ENCODE data around the gene LRMDA. TPM values are rescaled to one million over a fixed set of nuclear protein-coding genes. Genes with fewer than 3 reads are reported as not detected.

LRMDA gene
- total RNA-seq, 1 experiment from 2014 or later: 8.0 TPM

DNA sequence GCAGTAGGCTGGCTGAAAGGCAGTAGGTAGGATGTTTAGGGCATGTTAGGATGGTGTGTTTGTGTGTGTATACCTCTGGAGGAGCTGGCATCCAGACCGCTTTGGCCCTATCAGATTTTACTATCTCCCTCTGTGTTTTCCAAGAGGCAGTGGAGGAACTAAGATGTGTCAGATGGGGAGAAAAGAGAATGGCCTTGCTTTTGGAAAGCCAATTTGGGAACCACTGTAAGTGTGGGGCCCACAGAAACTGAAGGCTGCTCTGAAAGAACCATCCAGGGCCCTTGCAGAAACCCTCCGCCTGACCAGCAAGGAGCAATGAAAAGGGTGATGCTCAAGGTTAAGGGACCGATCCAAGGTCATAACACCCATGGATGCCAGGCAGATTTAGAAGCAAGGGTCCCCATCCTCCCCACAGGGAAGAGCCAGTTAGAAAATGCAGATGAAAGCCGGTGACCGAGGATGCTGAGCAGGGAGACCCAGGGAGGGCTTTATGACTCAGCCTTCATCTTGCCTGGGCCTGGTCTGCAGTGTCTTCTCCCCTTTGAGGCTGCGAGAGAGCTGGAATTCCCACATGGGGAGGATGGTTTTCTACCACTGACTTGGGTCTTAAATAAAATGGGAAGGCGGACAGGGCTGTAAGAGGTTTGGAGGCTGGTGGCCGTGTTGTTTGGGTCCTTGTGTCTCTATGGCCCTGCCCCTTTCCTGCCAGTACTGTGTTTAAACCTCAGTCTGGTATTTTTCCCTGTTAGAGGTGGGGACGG is 275.8 kb downstream of the LRMDA start:
- no peak for DNase-seq (ENCODE audit: low read depth)

DNA sequence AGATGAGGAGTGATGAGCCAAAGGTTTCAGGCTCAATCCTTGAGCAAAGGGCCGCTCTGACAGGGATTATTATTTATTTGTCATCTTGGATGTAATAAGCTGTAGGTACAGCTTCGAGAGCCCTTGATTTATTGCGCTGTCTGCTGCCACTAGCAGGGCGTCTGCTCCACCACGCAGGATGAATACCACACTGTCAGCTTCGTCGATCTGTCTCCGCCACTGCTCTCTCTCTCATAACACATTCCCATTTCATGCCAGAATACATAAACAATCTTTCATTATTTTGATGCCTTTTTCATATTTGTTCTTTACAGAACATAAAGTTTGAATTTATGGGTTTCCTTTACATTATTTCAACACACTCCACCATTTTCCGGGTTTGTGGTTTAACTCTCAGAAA is 276.6 kb downstream of the LRMDA start:
- no peak for DNase-seq (ENCODE audit: low read depth)

DNA sequence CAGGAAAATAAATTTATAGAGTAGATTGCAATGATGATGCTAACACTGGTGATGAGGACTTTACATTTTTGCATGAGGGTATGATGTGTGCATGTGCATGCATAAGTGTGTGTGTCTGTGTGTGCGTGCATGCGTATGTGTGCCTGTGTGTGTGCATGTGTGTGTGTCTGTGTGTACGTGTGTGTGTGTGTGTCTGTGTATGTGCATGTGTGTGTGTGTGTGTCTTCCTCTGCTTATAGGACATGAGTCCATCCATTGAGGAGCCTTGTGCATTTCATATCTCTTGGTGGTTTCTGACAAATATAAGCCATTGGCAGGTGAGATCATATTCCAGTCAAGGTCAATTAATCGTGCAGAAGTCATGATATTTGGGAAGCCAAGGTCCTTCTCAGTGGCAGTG is 277.8 kb downstream of the LRMDA start:
- DNase-seq (ENCODE audit: low read depth): no peak

DNA sequence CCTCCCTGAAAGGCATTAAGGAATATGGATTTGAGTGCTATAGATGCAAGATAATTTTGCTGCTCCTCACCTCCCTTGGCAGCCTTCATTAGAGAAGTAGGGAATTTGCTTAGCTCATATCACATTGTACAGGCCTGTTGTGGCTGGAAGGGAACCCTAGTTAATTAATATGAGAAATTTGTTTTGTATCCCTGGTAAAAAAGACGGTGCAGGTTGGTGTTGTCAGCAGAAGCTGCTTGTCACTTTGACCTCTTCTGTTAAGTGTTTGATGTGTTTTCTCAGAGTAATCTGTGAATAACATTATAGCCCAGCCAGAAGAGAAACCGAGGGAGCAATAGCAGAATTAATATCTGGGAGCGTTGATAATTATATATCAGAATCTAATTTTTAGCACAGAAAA is 278.4 kb downstream of the LRMDA start:
- no peak for DNase-seq (ENCODE audit: low read depth)

DNA sequence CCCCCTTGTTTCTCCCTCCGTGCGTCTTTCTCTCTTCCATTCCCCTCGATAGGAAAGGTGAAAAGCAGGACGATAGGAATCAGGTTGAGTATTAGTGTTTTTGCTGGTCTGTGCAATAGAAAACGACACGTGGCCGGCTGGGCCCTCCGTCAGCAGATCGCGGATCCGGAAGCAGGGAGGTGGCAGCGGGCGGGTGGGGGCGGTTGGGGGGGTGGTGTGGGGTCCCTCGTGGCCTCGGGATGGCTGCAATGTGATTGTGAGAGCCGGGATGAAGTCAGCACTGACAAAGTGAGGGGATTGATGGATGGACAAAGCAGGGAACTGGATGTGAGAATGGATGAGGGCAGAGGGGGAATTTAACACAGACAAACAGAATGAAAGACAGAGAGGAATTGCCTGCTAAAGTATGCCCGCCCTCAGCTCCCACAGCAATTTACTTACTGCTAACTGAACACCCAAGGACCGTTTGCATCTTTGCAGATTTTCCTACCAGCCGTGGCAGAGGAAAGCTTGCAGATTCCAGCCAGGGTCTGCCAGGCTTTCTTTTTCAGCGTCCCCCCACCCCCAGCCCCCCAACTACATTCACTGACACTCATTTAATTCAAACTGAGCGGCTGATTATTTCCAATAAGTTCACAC is 280.9 kb downstream of the LRMDA start:
- DNase-seq (ENCODE audit: low read depth): no peak

DNA sequence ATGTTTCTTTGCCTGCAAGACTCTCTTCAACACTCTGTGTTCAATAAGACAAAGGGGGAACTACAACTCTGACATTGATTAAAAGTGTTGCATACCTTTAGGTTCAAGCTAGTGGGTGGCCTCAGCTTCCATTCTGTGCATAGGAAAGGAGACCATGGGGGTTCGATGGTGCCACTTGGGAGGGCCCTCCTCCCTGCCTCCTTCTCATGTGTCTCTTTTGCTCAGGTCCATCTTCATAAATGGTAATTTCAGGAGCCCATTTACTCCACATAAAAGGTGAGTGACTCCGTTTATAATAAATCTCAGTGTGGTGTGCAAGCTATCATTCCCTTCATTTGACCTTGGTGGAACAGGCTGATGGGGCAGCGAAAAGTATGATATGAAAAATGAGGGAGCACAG is 285.1 kb downstream of the LRMDA start:
- DNase-seq (ENCODE audit: low read depth): no peak

DNA sequence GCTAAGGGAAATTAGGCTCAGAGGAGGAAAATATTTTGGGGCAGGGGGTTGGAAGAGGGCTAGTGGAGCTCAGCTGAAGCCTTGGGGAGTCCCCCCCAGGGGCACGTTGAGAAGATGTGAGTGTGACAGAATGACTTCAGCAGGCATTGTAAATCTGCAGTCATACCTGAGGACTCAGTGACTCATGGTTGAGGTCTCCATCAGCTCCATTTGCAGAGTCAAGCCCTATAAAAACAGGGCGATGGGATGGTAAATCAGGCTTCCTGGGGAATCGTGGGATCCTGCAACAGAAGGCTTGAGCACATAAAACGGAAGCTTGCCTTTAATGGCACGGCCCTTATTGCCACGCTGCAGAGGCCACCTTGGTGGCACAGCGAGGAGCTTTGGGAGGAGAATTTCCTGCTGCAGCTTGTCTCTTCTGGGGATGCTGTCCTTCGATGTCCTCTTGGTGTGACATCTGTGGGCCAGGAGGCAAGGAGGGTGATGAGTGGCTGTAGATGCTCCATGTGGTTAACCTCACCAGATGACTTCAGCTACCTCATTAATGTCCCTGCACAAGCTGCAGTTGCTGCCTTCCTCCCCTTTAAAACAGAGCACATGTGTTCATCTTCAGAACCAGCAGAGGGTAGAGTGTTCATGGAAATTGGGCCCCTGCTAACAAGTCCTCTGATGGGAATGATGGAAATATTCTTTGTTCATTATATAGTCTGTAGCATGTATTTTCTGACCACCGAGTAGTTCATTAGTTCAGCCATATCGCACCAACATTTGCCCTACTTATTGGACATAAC is 285.9 kb downstream of the LRMDA start:
- peak; percentile 32 for DNase-seq (ENCODE audit: low read depth)

DNA sequence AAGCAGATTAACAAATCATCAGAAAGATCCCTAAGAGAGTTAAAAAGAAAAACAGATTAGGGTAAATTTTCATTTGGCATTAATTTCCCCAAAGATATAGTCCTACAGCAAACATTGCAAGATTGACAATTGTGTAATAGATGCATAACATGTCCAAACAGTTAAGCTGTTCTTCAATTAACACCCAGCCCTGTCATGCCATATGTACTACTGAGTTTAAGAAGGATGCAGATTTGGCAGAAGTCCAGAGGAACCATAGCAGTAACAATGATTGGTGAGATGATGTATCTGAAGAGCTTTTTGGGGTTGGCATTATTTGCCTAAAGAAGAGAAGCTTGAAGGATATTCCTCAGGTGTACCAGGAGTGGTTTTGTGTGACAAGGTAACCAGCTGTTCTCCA is 287.6 kb downstream of the LRMDA start:
- no peak for DNase-seq (ENCODE audit: low read depth)

DNA sequence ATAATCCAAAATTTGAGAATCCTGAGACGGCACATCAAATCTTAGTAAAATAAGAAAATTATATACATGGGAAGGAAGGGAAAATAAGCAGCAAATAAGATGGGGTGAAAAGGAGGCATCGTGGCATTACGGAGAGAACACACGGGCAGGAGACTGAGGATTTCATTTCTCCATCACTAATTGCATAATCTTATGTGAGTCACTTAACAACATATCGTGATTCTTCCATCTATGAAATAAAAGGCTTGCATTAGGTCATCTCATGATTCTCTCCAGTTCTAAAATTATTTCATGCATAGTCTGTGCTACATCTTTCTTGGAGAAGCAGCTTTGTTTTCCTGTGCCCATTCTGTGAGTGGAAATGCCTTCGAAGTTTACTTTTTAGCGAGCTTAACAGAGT is 288.7 kb downstream of the LRMDA start:
- no peak for DNase-seq (ENCODE audit: low read depth)

DNA sequence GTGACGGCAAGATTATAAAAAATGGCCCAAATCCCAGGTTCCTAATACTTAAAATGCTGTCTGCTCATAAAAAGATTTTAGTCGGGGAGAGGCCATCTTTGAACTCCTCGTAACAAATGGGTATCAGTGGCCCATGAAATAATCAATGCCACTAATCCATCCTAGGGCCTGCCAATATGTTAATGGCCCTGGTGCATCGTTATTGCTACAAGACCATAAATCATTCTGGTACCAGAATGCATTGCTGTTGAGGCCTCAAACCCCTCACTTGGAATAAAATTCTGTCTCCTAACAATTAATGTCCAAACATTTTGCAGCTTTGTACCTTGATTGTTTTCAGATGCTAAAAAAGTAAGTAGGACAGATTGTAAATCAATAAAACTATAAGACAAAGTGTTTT is 290.6 kb downstream of the LRMDA start:
- DNase-seq (ENCODE audit: low read depth): no peak

DNA sequence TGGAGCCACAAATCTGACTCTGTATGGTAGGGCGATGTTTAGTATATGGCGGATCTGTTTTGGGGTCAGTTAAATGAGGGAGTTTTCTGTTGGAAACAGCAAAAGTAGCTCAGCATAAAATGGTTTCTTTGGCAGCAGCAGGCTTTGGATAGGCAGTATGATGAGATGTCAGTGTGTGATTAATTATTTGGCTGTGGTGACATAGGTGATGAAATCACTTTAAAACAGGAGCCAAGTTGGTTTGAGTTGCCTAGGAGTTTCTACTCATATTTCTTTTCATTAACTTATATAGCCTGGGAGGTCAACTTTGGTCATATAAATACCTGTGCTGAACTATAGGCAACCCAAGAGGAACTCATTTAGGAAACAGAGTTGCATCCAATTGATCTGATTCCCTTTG is 291.2 kb downstream of the LRMDA start:
- peak; percentile 3 for DNase-seq (ENCODE audit: low read depth)

DNA sequence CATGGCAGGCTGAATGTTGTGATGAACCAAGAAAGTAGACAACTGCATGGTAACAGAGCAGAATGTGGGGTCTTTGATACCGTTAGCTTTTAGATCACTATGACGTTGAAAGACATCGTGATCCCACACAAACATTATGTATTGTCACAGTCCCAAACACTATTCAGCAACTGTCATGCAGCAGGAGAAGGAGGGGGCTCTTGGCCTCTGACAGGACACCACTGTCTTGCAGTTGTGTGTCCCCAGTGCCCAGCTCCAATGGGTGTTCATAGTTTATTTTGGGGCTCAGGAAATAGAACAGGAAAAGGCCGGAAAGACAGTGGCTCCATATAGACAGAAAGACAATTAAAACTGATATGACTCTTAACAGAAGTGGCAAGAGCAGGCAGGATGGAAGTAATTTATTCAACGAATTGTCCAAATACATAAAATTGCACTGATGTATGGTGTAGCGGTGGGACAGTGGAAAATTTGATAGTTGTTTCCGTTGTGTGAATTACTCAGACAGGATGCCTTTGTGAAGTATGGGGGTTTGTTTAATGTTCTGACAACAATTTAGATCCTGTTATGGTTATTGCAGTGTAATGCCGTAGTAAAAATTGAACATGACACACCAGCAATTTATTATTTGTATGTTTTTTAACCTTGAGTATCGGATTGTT is 292.0 kb downstream of the LRMDA start:
- DNase-seq (ENCODE audit: low read depth): no peak

DNA sequence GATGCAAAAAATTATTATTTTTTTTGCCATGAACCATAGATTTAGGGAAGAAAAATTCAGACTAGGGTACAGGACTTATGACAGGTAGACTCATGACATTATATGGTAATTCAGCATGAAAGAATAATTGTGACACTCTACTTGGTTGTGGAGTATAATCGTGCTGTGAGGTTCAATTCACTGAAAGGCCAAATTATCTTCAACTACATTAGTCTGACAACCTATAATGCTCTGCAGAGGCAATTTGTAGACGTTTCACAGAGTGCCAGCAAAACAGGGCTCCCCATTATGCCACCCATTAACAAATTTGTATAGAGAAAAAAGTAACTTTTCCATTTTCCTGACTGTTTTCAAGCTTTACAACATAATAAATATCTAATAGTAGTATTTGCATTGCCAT is 292.6 kb downstream of the LRMDA start:
- DNase-seq (ENCODE audit: low read depth): no peak

DNA sequence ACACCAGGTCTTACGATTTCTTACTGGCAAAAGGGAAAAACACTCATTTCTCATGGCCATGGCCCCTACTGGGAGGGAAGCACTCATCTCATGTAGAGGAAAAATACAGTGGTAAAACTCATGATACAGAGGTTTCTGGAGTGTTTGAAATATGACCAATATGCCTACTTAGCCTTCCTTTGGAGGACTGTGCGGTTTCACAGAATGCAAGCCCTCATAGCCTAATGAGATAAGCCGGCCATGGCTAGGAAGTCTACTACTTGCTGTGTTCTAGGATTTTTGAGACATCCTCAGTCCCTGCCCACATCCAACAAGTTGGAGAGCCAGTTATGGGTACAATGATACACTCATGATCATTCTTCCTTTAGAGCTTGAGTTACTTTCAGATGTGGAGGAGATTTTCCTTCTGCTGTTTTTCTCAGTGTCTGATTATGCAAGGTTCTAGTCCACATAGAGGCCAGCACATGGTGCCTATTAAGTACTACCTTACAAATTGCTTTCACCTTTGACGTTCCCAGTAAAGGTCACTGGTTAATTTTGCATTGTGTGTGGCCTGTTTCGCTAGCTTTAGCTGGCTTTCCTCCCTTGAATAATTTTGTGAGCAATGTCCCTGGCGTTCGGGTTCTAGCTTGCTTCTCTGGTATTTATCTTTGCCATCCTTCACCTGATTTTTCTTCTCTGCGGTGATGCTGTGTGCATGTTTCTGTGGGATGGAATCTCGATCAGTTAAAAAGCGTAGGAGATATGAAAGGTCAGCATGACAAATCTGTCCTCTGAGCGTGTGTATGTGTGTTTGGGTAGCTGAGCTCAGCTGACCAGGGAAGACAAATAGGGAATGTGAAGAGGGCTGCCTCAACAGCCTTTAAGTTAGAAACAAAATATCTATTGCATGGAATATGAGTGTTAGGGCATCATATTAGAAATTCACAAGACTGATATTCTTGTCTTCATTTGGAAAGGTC is 295.4 kb downstream of the LRMDA start:
- DNase-seq (ENCODE audit: low read depth): no peak

DNA sequence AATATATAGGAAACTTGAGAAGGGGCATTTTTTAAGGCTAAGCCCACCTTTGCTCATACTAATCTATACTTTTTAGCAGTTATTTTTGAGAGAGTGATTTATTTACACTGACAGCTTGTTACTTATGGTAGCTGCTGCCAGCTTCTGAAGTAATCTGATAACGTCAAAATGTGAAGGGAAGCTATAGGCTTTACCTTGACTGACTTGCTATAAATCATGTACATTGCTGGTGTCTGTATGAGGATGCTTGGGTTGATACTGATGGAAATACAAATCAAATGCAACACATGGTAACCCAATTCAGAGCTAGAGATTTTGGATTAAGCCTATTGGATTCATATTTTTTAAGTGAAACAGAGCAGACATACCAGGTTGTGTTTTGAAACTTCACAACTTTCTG is 299.4 kb downstream of the LRMDA start:
- no peak for DNase-seq (ENCODE audit: low read depth)

DNA sequence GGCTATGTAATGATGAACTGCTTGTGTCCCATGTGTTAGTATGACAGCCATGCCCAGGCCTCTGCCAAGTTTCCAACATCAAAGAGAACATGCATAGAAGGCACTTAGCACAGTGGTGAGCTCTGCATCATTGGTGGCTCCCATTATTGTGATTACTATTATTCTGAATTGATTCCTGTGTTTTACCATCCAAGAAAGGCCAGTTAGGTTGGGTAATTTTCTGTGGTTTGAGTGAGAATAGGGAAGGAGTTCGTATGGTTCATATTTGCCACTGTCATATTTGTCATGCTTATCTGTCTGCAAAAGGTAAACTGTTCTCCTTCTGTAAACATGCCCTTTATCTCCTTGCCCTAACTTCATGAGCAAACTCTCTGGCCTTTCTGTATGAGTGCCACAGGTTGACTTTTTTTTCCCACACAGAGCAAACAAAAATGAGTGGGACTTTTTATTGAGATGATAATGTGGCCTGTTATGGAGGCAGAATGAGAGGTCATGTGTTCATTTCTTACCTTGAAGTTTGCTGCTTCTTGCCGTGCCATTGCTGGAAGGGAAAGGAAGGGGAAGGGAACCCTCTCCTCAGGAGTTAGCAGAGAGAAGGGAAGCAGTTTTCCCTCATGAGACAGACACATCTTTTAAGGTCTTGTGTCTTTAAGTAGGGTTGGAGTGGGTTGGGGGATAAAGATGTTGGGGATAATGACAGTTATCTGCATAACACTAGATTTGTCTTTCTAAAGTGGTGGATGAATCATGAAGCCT is 301.9 kb downstream of the LRMDA start:
- DNase-seq (ENCODE audit: low read depth): no peak

DNA sequence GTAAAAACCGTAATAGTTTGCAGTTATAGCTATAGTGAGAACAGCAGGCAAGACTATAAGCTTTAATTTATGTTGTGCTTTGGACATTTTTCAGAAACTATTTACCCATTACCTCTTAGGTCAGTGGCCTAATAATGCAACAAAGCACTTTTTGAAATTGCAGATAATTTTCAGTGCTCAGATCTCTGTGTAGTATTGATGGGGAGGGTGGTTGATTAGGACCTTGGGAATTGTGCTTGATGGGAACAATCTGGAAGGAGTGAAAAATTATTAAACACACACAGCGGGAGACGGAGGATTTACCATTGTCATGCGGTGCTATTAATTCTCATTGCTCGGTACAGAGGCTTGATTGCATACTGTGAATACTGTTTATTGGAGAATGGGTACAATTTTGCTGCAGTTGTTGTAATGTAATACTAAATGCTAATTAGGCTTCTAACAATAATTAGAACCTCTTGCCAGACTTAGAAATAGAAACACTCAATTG is 304.8 kb downstream of the LRMDA start:
- no peak for DNase-seq (ENCODE audit: low read depth)

DNA sequence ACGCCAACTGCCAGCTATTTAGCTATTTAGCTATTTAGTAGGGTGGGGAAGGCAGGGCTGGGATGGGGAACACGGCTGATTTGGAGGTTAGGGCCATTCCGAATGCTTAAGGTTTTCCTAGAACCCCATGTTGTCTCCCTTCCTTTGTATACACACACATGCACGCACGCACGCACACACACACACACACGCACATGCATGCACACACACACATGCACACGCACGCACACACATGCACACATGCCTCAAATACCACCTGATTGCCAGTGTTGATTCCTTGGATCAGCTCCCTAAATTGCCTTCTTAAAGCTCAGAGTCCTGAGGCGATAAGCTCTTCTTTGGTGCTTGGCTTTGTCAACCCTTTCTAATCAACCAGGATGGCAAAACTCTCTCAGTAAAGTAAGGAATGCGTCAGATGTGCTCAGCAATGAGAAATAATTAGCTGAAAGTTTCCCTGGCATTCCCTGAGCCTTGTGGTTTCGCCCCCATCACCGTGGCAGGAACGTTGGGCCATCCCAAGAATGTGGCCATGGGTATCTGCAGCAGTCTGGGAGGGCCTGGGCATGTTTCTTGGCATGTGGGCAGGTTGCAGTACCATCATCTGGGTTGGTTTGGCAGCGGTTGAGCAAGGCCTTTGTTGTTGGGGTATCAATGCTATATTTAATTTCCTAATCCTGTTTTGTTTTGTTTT is 305.6 kb downstream of the LRMDA start:
- DNase-seq (ENCODE audit: low read depth): peak; percentile 7

DNA sequence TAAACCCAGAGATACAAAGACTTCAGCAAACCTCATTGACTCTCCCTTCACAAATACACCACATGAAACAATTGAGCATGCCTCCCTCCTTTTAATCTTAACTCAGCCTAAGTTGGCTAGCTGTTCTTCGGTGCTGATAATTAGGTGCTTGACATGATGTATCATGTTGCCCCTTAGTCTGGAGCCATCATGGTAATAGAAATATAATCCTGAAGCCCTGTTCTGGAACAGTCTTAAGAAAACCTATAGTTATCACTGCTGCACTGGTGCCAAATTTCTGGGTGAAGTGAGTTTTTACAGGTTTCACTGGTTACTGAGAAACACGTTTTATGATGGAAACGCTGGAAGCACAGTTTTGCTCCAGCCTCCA is 306.1 kb downstream of the LRMDA start:
- no peak for DNase-seq (ENCODE audit: low read depth)

DNA sequence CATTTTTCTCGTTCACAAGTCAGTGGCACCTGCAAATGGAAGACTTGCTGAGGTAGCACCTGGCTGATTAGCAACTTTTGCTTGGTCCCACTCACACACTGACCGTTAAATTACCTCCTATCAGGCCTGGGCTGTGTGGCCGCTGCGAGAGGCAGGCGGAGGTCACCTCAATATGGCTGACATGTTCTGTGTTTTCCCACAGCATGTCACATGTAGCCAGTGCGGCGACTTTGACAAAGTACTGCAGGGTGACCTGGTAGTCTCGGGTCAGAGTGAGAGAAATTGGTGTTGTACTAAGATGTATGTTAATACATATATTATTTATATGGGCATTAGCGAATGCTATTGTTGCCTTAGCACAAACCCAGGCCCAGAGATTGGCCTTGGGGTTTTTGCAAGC is 307.5 kb downstream of the LRMDA start:
- DNase-seq (ENCODE audit: low read depth): no peak

Measured in M059J (cell line).